IMR-90 (cell line): ENCODE data around the gene PLEKHO2. TPM values are rescaled to one million over a fixed set of nuclear protein-coding genes. Genes with fewer than 3 reads are reported as not detected.

ENCODE experiments used
- ATAC-seq: fragments of 200-7000 bp; cut with Tn5 transposase; 2 replicates; pipeline ENCODE4 v1.9.1; 2020; ENCODE audit warnings: low read depth, mild to moderate bottlenecking, moderate library complexity
- BruUV-seq: library from RNA; stranded (reverse); fragments of 400-500 nt; replicated peaks from 2 replicates; lab custom pipeline; 2021; lab: Mats Ljungman, UMichigan
- CTCF ChIA-PET: fragments of 300-600 bp; formaldehyde crosslinking; extraction: SDS; loops from one replicate; lab custom pipeline; 2021; ENCODE audit warnings: antibody characterized with exemption; lab: Yijun Ruan, JAX
- POLR2A ChIA-PET: fragments of 300-600 bp; sonication (Branson Sonifier 250); formaldehyde crosslinking; loops from one replicate; lab custom pipeline; 2022; ENCODE audit warnings: antibody characterized with exemption; ENCODE audit not compliant: unreplicated experiment; lab: Charles Lee
- DNase-seq: peaks from one replicate; pipeline ENCODE4 v3.0.0; 2013
- H2AFZ ChIP-seq: replicated peaks from 2 replicates; pipeline ENCODE3; 2013; ENCODE audit warnings: low read length, mild to moderate bottlenecking; ENCODE audit not compliant: poor library complexity
- H2AK5ac ChIP-seq: 2 replicates; pipeline ENCODE4 v1.6.1; 2013; ENCODE audit warnings: low read depth, low read length, inconsistent platforms
- H2AK9ac ChIP-seq: replicated peaks from 2 replicates; pipeline ENCODE3; 2013; ENCODE audit warnings: mild to moderate bottlenecking, low read depth, low read length, moderate library complexity; ENCODE audit not compliant: poor library complexity
- H2BK120ac ChIP-seq: 2 replicates; pipeline ENCODE4 v1.6.1; 2013; ENCODE audit warnings: low read depth, low read length, inconsistent platforms
- H2BK15ac ChIP-seq: 3 replicates; pipeline ENCODE4 v1.6.1; 2013; ENCODE audit warnings: low read depth, low read length, inconsistent platforms
- H2BK20ac ChIP-seq: 2 replicates; pipeline ENCODE4 v1.6.1; 2013; ENCODE audit warnings: low read depth, mild to moderate bottlenecking, inconsistent platforms, low read length, moderate library complexity
- H2BK5ac ChIP-seq: 2 replicates; pipeline ENCODE4 v1.6.1; 2013; ENCODE audit warnings: mild to moderate bottlenecking, low read depth, low read length, inconsistent platforms; ENCODE audit not compliant: poor library complexity, severe bottlenecking
- H3K14ac ChIP-seq: replicated peaks from 2 replicates; pipeline ENCODE4 v1.6.1; 2013; ENCODE audit warnings: low read depth, low read length, inconsistent platforms
- H3K18ac ChIP-seq: 2 replicates; pipeline ENCODE4 v1.6.1; 2013; ENCODE audit warnings: low read depth, low read length, control low read depth
- H3K23ac ChIP-seq: 2 replicates; pipeline ENCODE4 v1.6.1; 2013; ENCODE audit warnings: low read depth, low read length, inconsistent platforms
- H3K27ac ChIP-seq: 2 replicates; pipeline ENCODE4 v1.5.1; 2013; ENCODE audit warnings: mild to moderate bottlenecking, control low read depth, low read length; ENCODE audit not compliant: insufficient read depth
- H3K27me3 ChIP-seq: 2 replicates; pipeline ENCODE4 v1.6.1; 2013; ENCODE audit warnings: low read length; ENCODE audit not compliant: control insufficient read depth, insufficient read depth
- H3K36me3 ChIP-seq: 2 replicates; pipeline ENCODE4 v1.6.1; 2013; ENCODE audit warnings: low read length, mixed read lengths; ENCODE audit not compliant: control insufficient read depth, insufficient read depth
- H3K4ac ChIP-seq: 2 replicates; pipeline ENCODE4 v1.6.1; 2013; ENCODE audit warnings: low read depth, low read length, inconsistent platforms
- H3K4me1 ChIP-seq: 2 replicates; pipeline ENCODE4 v1.6.1; 2013; ENCODE audit warnings: low read length, mixed read lengths; ENCODE audit not compliant: control insufficient read depth, insufficient read depth
- H3K4me2 ChIP-seq: 2 replicates; pipeline ENCODE4 v1.6.1; 2013; ENCODE audit warnings: low read depth, mild to moderate bottlenecking, control low read depth, low read length, moderate library complexity
- H3K4me3 ChIP-seq: 2 replicates; pipeline ENCODE4 v1.5.1; 2013; ENCODE audit warnings: low read depth, mild to moderate bottlenecking, control low read depth, low read length, moderate library complexity; ENCODE audit not compliant: insufficient read depth
- H3K56ac ChIP-seq: 2 replicates; pipeline ENCODE4 v1.6.1; 2013; ENCODE audit warnings: low read length, inconsistent platforms; ENCODE audit not compliant: insufficient read depth; ENCODE audit errors: extremely low read depth
- H3K79me1 ChIP-seq, 2 experiments: 2 replicates each; pipeline ENCODE4 v1.6.1; 2013; ENCODE audit warnings: low read length in 2 of 2, inconsistent platforms in 1 of 2, low read depth in 1 of 2
- H3K9ac ChIP-seq: 2 replicates; pipeline ENCODE4 v1.6.1; 2013; ENCODE audit warnings: low read depth, low read length, control low read depth
- H3K9me1 ChIP-seq: 2 replicates; pipeline ENCODE4 v1.6.1; 2013; ENCODE audit warnings: low read length, inconsistent platforms; ENCODE audit not compliant: insufficient read depth
- H3K9me3 ChIP-seq: 2 replicates; pipeline ENCODE4 v1.6.1; 2013; ENCODE audit warnings: low read length; ENCODE audit not compliant: control insufficient read depth, insufficient read depth
- H4K20me1 ChIP-seq: 2 replicates; pipeline ENCODE4 v1.6.1; 2013; ENCODE audit warnings: low read length, inconsistent platforms; ENCODE audit not compliant: insufficient read depth
- H4K5ac ChIP-seq: 2 replicates; pipeline ENCODE4 v1.6.1; 2013; ENCODE audit warnings: mild to moderate bottlenecking, low read depth, low read length, control low read depth
- H4K8ac ChIP-seq, 2 experiments: 2 replicates each; pipeline ENCODE4 v1.6.1; 2013; ENCODE audit warnings: low read depth in 2 of 2, low read length in 2 of 2, control low read depth in 1 of 2, inconsistent platforms in 1 of 2
- H4K91ac ChIP-seq: 2 replicates; pipeline ENCODE4 v1.6.1; 2013; ENCODE audit warnings: low read depth, low read length, inconsistent platforms; ENCODE audit not compliant: insufficient read depth
- BHLHE40 ChIP-seq: fragments of 150-350 bp; IDR thresholded peaks from 2 replicates; pipeline ENCODE4 v1.6.1; 2016; ENCODE audit warnings: mild to moderate bottlenecking, low read depth, low read length
- CEBPB ChIP-seq: IDR thresholded peaks from 2 replicates; pipeline ENCODE4 v1.6.1; 2012; ENCODE audit warnings: low read depth, low read length, improper control_type of control experiment
- CHD1 ChIP-seq: IDR thresholded peaks from 2 replicates; pipeline ENCODE4 v1.6.1; 2012; ENCODE audit warnings: low read depth, low read length, improper control_type of control experiment
- CTCF ChIP-seq: conservative IDR thresholded peaks from 2 replicates; pipeline ENCODE4 v1.5.1; 2012; ENCODE audit warnings: mild to moderate bottlenecking, low read depth, low read length, improper control_type of control experiment
- ELK1 ChIP-seq: fragments of 150-350 bp; IDR thresholded peaks from 2 replicates; pipeline ENCODE4 v1.6.1; 2016; ENCODE audit warnings: low read depth, mild to moderate bottlenecking, low read length, moderate library complexity, borderline replicate concordance
- FOS ChIP-seq: fragments of 150-350 bp; IDR thresholded peaks from 2 replicates; pipeline ENCODE4 v1.6.1; 2016; ENCODE audit warnings: low read depth, low read length
- MAFK ChIP-seq: IDR thresholded peaks from 2 replicates; pipeline ENCODE4 v1.6.1; 2012; ENCODE audit warnings: low read depth, low read length, improper control_type of control experiment
- NFE2L2 ChIP-seq: fragments of 150-350 bp; IDR thresholded peaks from 2 replicates; pipeline ENCODE4 v1.6.1; 2016; ENCODE audit warnings: low read depth, mild to moderate bottlenecking, low read length
- POLR2A ChIP-seq: IDR thresholded peaks from 2 replicates; pipeline ENCODE4 v1.6.1; 2012; ENCODE audit warnings: mild to moderate bottlenecking, low read depth, low read length
- RAD21 ChIP-seq: IDR thresholded peaks from 2 replicates; pipeline ENCODE4 v1.6.1; 2012; ENCODE audit warnings: low read length, improper control_type of control experiment
- RCOR1 ChIP-seq: IDR thresholded peaks from 2 replicates; pipeline ENCODE4 v1.6.1; 2012; ENCODE audit warnings: mild to moderate bottlenecking, low read length, improper control_type of control experiment; ENCODE audit not compliant: insufficient replicate concordance
- RFX5 ChIP-seq: IDR thresholded peaks from 2 replicates; pipeline ENCODE4 v1.8.0; 2012; ENCODE audit warnings: low read depth, mild to moderate bottlenecking, low read length, moderate library complexity
- SMC3 ChIP-seq: fragments of 150-350 bp; IDR thresholded peaks from 2 replicates; pipeline ENCODE4 v1.6.1; 2016; ENCODE audit warnings: low read depth, mild to moderate bottlenecking, antibody characterized with exemption, low read length, moderate library complexity
- USF2 ChIP-seq: fragments of 150-350 bp; IDR thresholded peaks from 2 replicates; pipeline ENCODE4 v1.6.1; 2017; ENCODE audit warnings: mild to moderate bottlenecking, antibody characterized with exemption, low read length, low read depth
- WGBS, 2 experiments: methylation state at CpG; one replicate each; pipeline versions ENCODE4 v1.1.5 to v1.1.7; 2013; ENCODE audit warnings: missing lambda C conversion rate in 2 of 2; ENCODE audit not compliant: insufficient read length in 1 of 2; ENCODE audit errors: extremely low coverage in 2 of 2; 5-methylcytosine and 5-hydroxymethylcytosine counted together
- dilution Hi-C: fragments of 300-500 bp; cut with HindIII; formaldehyde crosslinking; loops from one replicate; pipeline ENCODE4 v1.14.3; 2018; ENCODE audit warnings: low sequenced_read_pairs; ENCODE audit not compliant: unreplicated experiment
- in situ Hi-C: fragments of 300-500 bp; cut with MboI; formaldehyde crosslinking; loops from 3 replicates; pipeline ENCODE4 v1.14.3; 2019; ENCODE audit warnings: low sequenced_read_pairs, inconsistent platforms, mixed read lengths
- intact Hi-C: fragments of 100-400 bp; cut with micrococcal nuclease; formaldehyde crosslinking; loops from 2 replicates; pipeline ENCODE4 v1.10.0; 2022
- polyA plus RNA-seq, 3 experiments: library from polyadenylated mRNA; depleted of rRNA; stranded (reverse); fragments of >200 nt; gene quantifications; 2 replicates each; pipeline ENCODE4 v1.2.3, GENCODE V29; 2012; ENCODE audit warnings: low replicate concordance in 1 of 3
- total RNA-seq: library from RNA; depleted of rRNA; stranded (reverse); fragments of >200 nt; gene quantifications from 2 replicates; pipeline ENCODE4 v1.2.3, GENCODE V29; 2012

PLEKHO2 gene
- total and polyA plus RNA-seq, 2 of the 4 experiments (the other 2 are of a cell fraction), result 19.0 to 22.5 TPM

- H3K9me3 ChIP-seq, result no peaks in the 10 kb centered on the region
- peaks cover 4 to 73% of the 10 kb centered on the region in 2 experiments; a peak in 2 of 4 replicates for H3K79me1 ChIP-seq
- peak overlapping the region; percentile 57 for H2BK5ac ChIP-seq
- H3K56ac ChIP-seq, result no peak overlapping the region
- H3K14ac ChIP-seq, result peak overlapping the region; percentile 78
- H4K5ac ChIP-seq, result no peak overlapping the region
- 0 out of 2 replicates have a peak overlapping the region, but pooled peaks have one; percentile 22 for H3K18ac ChIP-seq
- H2BK20ac ChIP-seq, result no peak overlapping the region
- peaks cover 30% of the 10 kb centered on the region for H3K4me1 ChIP-seq
- peak overlapping the region; percentile 50 for H3K4ac ChIP-seq
- no peak overlapping the region for H2BK15ac ChIP-seq
- H4K20me1 ChIP-seq, result peaks cover 68% of the 10 kb centered on the region
- no peaks in the 10 kb centered on the region for H3K27me3 ChIP-seq
- peaks cover 16% of the 10 kb centered on the region; the same call in 1 of the 2 replicates for H3K36me3 ChIP-seq
- DNase-seq (no peak), ATAC-seq (no peak)
- dilution Hi-C loops, result no loop called here
- peak overlapping the region; percentile 92 for H3K4me2 ChIP-seq
- H2BK120ac ChIP-seq, result peak overlapping the region; percentile 14; the same call in 1 of the 2 replicates
- 71% methylated on average over 1 of the region's 4 CpGs; no CpG with 5 or more reads in 1 of the 2 experiments for WGBS, 2 experiments
- ChIA-PET CTCF (interaction anchor here (0.7 kb wide), 1 partner anchor 18 kb away, joined by 3 read pairs; no protein-coding TSS in a partner anchor), POLR2A (no interaction called here)
- no peak for TF ChIP-seq NFE2L2
- TF ChIP-seq CTCF, result no peak
- TF ChIP-seq RFX5, result no peak
- no peak for TF ChIP-seq POLR2A
- no peak for TF ChIP-seq BHLHE40
- no peak for TF ChIP-seq MAFK
- TF ChIP-seq ELK1, result no peak
- TF ChIP-seq FOS, result no peak
- no peak for TF ChIP-seq USF2
- no peak for TF ChIP-seq RCOR1
- TF ChIP-seq CHD1, result no peak
- no peak for TF ChIP-seq SMC3
- TF ChIP-seq CEBPB, result no peak
- no peak for TF ChIP-seq RAD21
- H3K9me1 ChIP-seq, result peaks cover 39% of the 10 kb centered on the region
- H2AK5ac ChIP-seq, result peak overlapping the region; percentile 55; the same call in 1 of the 2 replicates
- H3K27ac ChIP-seq, result peak overlapping the region; percentile 74
- peak overlapping the region; percentile 83 for H3K4me3 ChIP-seq
- H2AK9ac ChIP-seq, result peak overlapping the region; percentile 44
- H2AFZ ChIP-seq, result peak overlapping the region; percentile 24
- peak overlapping the region in 1 of 2 experiments; percentile 9; a peak in 1 of 4 replicates for H4K8ac ChIP-seq
- in situ Hi-C loops, result loop anchor here (5.0 kb wide), 1 partner anchor 63 kb away; no protein-coding TSS in a partner anchor
- H3K23ac ChIP-seq, result peak overlapping the region; percentile 87
- BruUV-seq, result no TSS peak
- peak overlapping the region; percentile 62 for H3K9ac ChIP-seq
- intact Hi-C loops, result loop anchor here (5.0 kb wide), 2 partner anchors 143 to 183 kb away; partner anchors contain the start of genes MTFMT and SPG21
- H4K91ac ChIP-seq, result 0 out of 2 replicates have a peak overlapping the region, but pooled peaks have one; percentile 22
Measured at GRCh38 chr15:64843991-64844390, 2.3 kb downstream of the PLEKHO2 start.
